Smooth muscle cell of the brain vasculature (primary cell): ENCODE data around the gene FAM186B.

Experiments
- DNase-seq: peaks from one replicate; pipeline ENCODE4 v3.0.0-alpha.2; 2012; ENCODE audit warnings: low read depth, low spot score

FAM186B gene

DNA sequence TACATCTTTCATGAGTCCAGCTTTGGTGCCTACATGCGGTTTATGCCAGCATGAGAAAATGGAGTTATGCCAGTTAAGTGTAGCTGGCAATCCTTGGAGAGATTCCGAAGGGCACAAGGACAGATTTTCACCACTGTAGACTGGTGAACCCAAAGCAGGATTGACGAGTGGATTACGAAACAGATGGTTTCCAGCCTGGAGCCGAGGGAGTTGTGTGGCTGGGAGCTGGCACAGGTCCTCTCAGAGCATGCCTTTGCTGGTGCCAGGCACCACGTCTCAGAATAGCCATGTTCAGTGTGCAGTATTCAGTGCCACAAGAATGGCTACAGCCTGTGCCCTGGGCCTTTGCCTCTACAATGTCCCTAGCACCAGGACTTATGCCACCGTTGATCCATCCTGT is 53.4 kb downstream of the FAM186B start:
- DNase-seq: no peak

DNA sequence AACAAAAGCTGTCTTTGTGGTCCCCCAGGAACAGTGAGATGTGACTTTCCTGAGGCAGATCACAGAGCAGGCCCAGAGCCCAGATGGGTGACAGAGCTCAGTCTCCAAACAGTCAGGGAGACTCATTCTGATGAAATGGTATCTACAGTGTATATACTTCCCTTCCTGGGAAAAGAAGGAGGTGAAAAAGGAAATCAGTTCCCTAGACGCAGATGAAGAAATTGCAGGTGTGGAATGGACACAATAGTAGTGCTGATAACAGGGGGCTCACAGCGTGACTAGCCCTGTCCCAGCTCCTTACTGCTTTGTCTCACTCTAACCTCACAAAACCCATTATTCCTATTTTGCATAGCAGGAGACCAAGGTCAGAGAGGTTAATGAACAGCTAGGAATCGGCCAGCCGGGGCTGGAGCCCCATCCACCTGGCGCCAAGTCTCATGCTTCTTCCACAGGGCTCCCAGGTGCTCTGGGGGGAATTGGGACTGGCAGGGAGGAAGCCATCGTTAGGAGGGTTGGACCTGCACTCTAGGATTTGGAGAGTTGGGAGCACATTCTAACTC is 54.7 kb downstream of the FAM186B start:
- DNase-seq: no peak

DNA sequence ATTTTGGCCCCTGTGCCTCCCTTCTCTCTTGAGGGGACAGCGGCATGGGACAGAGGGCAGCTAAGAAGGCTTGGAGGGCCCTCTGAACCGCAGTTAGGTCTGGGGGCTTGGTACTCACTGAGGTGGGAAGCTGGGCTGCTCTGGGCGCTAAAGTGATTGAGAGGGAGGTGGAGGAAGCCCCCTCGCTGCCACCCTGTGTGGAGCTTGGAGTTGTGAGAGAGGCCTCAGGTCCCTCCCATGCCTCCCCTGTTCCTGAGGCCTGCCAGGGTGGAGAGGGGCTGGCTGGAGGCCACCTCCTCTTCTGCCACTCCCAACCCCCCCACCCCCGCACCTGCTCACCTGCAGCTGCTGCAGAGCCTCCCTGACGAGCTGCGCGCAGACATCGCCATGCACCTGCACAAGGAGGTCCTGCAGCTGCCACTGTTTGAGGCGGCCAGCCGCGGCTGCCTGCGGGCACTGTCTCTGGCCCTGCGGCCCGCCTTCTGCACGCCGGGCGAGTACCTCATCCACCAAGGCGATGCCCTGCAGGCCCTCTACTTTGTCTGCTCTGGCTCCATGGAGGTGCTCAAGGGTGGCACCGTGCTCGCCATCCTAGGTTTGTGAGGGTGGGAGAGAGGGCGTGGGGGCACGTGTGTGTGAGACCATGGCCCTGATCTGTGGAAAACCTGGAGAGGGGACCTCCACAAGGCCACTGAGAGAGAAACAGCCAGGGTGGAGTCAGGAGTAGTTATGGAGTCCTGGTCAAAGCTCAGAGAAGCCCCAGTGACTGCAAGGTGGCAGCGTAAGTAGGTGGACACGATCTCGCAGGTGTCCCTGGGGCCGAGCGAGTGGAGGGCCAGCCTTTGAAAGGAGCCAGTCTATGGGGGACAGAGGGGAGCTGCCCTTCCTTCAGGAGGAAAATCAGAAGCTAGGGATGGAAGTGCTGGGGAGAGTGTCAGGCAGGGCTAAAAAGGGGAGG is 55.4 kb downstream of the FAM186B start:
- DNase-seq: no peak

DNA sequence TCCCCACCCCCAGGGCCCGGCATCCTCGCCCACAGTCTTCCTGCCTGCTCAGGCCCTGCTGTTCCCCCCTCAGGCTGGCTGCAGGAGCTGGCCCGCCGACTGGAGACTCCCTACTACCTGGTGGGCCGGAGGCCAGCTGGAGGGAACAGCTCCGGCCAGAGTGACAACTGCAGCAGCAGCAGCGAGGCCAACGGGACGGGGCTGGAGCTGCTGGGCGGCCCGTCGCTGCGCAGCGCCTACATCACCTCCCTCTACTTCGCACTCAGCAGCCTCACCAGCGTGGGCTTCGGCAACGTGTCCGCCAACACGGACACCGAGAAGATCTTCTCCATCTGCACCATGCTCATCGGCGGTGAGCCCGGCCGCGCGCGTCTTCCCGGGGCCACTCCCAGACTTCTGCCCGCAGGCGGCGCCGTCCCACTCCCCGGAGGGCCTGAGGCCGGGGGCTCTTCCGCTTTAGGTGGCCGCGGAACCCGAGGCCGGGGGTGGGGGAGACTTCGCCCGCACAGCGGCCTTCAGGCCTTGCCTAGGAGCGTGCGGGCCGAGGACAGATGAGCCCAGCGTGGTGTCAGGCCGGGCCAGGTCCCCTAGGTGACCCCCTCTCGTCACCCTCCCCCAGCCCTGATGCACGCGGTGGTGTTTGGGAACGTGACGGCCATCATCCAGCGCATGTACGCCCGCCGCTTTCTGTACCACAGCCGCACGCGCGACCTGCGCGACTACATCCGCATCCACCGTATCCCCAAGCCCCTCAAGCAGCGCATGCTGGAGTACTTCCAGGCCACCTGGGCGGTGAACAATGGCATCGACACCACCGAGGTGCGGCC is 56.4 kb downstream of the FAM186B start:
- no peak for DNase-seq

DNA sequence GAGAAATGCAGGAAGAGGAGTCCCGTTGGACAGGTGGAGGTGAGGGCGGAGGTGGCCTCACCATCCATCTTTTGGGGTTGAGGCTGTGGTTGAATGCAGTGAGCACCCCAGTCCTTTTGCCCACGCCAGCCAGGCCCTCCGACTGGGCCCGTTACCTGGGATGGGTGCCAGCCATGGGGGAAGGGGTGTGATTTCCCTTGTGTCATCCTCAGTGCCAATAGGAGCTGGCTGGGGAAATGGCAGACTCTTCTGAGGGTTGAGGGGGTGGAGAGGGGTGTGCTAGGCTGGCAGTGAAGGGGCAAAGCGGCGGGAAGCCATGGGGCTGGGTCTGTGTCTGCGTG is 57.0 kb downstream of the FAM186B start:
- no peak for DNase-seq

- no peak for DNase-seq
These were observed 58.2 kb downstream of the FAM186B start for GRCh38 chr12:49547090-49547690.

DNA sequence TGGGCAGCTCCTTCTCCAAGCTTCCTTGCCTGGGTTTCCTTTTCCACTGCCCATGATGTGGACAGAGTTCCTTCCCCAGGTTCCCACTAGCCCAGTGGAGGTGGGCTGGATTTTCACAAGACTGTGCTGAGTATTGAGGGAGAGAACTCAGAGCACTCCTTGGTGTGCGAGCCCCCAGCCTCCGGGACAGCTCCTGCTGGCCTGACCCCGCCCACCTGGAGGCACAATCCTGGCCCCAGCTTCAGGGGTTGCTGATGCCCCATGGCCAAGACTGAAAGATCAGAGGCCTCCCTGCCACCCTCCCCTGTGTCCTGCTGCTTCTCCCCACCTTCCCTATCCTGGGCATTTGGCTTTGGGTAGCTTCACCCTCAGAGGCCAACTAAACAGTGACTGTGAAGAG is 59.0 kb downstream of the FAM186B start:
- no peak for DNase-seq

DNA sequence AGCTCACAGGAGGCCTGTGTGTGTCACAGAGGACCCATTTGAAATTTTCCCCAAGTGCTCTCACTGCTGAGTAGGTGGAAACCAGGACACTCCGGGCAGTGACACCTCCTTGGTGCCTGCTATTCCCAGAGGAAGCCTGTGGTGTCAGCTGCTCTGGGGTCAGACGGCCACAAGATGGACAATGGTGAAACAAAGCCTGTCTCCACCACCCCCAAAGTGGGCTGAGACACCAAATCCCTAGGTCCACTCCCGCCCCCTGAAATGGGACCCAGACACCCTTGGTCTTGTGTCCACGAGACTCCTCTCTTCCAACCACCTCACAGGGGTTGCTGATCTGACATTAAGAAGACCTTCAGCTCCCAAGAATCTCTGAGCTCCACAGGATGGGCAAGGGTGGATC is 59.6 kb downstream of the FAM186B start:
- no peak for DNase-seq

- no peak for DNase-seq
These were observed 61.3 kb downstream of the FAM186B start for GRCh38 chr12:49543914-49544815.

- no peak for DNase-seq
These were observed 62.1 kb downstream of the FAM186B start for GRCh38 chr12:49543221-49543913.

DNA sequence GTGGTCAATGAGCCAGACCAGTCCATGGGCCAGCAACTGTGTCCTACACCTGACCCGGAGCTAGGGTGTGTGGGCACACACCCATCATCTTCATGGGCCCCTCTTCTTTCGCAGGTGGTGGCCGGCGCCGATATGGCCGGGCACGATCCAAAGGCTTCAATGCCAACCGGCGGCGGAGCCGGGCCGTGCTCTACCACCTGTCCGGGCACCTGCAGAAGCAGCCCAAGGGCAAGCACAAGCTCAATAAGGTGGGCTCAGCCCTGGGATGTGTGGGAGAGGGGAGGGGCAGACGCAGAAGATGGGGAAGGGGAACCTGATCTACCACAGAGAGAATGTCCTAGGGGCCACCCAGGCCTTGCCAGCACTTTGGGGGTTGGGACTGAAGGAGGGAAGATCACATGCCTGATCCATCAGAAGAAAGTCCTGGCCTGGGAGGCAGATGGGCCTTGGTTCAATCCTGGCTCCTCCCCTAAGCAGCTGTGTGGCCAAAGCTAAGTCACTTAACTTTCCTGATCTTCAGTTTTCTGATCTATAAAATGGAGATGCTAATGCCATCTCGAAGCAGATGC is 62.8 kb downstream of the FAM186B start:
- DNase-seq: no peak

GRCh38 chr12:49541911-49542505 is 63.4 kb downstream of the FAM186B start:
- no peak for DNase-seq

GRCh38 chr12:49541140-49541861 is 64.1 kb downstream of the FAM186B start:
- no peak for DNase-seq

- no peak for DNase-seq
These were observed 65.0 kb downstream of the FAM186B start for GRCh38 chr12:49540229-49541139.

GRCh38 chr12:49539406-49540228 is 65.8 kb downstream of the FAM186B start:
- no peak for DNase-seq

DNA sequence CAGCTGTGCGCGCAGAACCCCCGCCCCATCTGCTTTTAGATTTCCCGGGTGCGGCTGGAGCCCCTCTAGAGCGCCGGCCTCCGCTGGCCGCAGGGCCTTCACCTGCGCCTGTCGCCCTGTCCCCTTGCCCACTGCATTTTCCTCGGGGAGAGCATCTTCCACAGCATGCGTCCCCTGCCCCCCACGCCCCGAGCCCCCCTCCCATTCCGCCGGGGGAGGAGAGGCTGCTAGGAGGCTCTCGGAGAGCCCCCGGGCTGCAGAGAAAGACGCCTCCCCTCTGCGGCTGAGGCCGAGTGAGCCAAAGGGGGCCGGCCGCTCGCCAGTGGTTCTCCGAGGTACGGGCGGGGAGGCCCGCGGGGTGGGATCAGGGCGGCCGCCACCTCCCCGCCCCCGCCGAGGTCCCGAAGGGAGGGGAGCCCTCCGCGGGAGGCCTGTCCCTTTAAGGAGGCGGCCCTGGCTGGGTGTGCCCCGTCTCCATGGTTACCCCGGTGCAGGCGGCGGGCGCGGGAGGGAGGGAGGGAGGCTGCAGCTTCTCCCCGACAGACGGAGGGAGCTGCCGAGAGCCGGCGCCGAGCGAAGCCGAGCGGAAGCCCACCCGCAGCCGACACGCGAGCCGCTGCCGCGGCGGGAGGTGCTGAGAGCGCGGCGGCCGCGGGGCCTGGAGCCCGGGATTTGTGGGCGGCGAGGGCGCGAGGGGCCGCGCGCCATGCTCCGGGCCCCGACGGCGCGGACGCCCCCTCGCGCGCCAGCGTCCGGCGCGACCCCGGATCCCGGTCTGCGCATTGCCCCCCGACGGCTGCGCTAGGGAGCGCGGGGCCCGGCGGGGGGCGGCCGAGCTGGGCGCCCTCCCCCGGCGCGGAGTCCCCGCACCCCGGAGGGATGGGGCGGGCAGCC is 66.7 kb downstream of the FAM186B start, which contains the start of gene KCNH3:
Gene KCNH3, plus strand, starts transcription at position 521 of the 894 bp plus-strand sequence. CDS start 387 bp downstream, outside the sequence.
- no peak for DNase-seq
